ENCODE data around the gene ABCC11. TPM values are rescaled to one million over a fixed set of nuclear protein-coding genes. Genes with fewer than 3 reads are reported as not detected.
A peak's percentile ranks its signal among the peaks of the same experiment; 100 is the strongest.

ABCC11 gene
- polyA plus RNA-seq, 2 of the 4 experiments (the other 2 are of a cell fraction) = 0.19 to 0.21 TPM

DNA sequence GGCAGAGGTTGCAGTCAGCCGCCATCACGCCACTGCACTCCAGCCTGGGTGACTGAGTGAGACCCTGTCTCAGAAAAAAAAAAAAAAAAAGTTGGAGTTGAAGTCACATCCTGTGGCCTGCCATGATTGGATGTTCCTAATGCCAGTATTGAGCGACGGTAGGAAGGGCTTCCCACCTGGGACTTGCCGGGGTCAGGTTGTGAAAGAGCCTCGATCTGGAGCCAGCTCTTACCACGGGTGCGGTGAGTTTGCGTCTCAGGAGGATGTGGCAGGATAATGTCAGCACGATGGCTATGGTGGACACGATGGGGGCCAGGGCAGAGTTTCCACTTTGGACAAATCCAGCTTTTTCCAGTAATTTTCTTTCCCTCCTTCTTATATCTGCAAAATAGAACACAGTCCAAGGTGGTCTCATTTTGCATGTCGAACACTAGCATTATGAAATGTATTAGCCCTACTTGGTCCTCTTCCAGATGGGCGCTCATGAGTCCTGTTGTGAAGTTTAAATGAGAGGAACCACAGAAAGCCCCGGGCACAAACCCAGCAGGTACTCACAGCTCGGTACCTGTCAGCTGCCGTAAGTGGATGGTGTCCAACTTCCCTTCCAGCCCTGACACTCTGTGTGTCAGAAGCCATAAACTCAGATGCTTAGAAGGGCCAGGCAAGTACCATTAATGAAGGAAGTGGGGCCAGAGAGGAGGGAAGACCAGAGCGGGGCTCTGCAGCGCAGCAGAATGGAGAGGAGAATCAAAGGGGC lies 113.7 kb downstream of the ABCC11 start:
- H3K9me3 ChIP-seq = no peaks in the 10 kb centered on the region
- TF ChIP-seq CEBPB (IDR thresholded peaks at IDR 0.05) = no peak
- TF ChIP-seq, protein P1, sequence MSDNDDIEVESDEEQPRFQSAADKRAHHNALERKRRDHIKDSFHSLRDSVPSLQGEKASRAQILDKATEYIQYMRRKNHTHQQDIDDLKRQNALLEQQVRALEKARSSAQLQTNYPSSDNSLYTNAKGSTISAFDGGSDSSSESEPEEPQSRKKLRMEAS (IDR thresholded peaks at IDR 0.05) = no peak
- 94% methylated on average over 18 of the region's 18 CpGs for WGBS (ENCODE audit: missing lambda C conversion rate)
- DNase-seq (ENCODE audit: low read depth in 1 of 2, low spot score in 1 of 2) = no peak
- FAIRE-seq = no peak
- peaks cover 54% of the 10 kb centered on the region for H3K4me1 ChIP-seq
- ChIA-PET POLR2A (interaction anchor here (1.3 kb wide), 1 partner anchor 10 kb away, joined by 3 read pairs; no protein-coding TSS in a partner anchor), CTCF (interaction anchor here (1.0 to 3.2 kb wide), 3 partner anchors 23 to 1096 kb away, joined by 3 to 11 read pairs (median 6); no protein-coding TSS in a partner anchor)
- H3K4me2 ChIP-seq = peak overlapping the region; percentile 28; the same call in 2 of the 3 replicates
- ATAC-seq = no peak
- no peak overlapping the region for H3K4me3 ChIP-seq
- H3K27ac ChIP-seq = peak overlapping the region; percentile 35 to 79; a peak in 4 of 6 replicates

DNA sequence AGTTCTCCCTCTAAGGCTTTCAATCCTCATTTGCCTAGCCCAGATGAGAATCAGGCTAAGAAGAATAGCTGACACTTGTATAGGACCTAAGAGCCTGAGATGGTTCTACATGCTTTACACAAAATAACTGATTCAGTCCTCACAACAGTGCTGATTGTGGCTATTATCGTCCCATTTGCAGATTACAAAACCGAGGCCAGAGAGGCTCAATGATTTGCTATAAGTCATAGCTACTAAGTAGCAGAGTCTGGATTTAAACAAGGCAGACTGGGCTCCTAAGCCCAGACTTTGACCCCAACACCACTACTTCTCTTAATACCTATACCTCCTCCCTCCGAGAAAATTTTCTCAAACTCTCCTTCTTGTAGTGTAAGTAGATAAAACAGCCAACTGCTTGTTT lies 114.6 kb downstream of the ABCC11 start:
- no peak for DNase-seq (ENCODE audit: low read depth in 1 of 2, low spot score in 1 of 2)
- H3K27ac ChIP-seq = peak overlapping the region; percentile 61 to 79; a peak in 5 of 6 replicates
- CTCF ChIA-PET = interaction anchor here (1.0 to 3.2 kb wide), 3 partner anchors 24 to 990 kb away, joined by 3 to 11 read pairs (median 3); no protein-coding TSS in a partner anchor
- 87% methylated on average over 3 of the region's 3 CpGs for WGBS (ENCODE audit: missing lambda C conversion rate)
- H3K4me1 ChIP-seq = peaks cover 63% of the 10 kb centered on the region
- H3K4me2 ChIP-seq = peak overlapping the region; percentile 48
- H3K9me3 ChIP-seq = no peaks in the 10 kb centered on the region
- no peak for TF ChIP-seq NPAS2 (CRISPR knock-in tag; IDR thresholded peaks at IDR 0.05; ENCODE audit: borderline replicate concordance)
- no peak for TF ChIP-seq NR3C1 (IDR thresholded peaks at IDR 0.05)
- no peak for TF ChIP-seq RARB (CRISPR knock-in tag; IDR thresholded peaks at IDR 0.05)
- no peak for TF ChIP-seq HOXA7 (CRISPR knock-in tag; IDR thresholded peaks at IDR 0.05)
- TF ChIP-seq KDM1A (IDR thresholded peaks at IDR 0.05; ENCODE audit: low read depth) = peak; percentile 83
- TF ChIP-seq, protein P2, sequence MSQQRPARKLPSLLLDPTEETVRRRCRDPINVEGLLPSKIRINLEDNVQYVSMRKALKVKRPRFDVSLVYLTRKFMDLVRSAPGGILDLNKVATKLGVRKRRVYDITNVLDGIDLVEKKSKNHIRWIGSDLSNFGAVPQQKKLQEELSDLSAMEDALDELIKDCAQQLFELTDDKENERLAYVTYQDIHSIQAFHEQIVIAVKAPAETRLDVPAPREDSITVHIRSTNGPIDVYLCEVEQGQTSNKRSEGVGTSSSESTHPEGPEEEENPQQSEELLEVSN (IDR thresholded peaks at IDR 0.05; ENCODE audit: borderline replicate concordance, low read depth) = no peak
- no peak for TF ChIP-seq EP300 (IDR thresholded peaks at IDR 0.05)
- TF ChIP-seq ZSCAN20 (CRISPR knock-in tag; IDR thresholded peaks at IDR 0.05) = no peak
- no peak for TF ChIP-seq PHF8 (IDR thresholded peaks at IDR 0.05; ENCODE audit: borderline replicate concordance, low read depth)
- no peak for TF ChIP-seq FOSB (CRISPR knock-in tag; IDR thresholded peaks at IDR 0.05)
- TF ChIP-seq, protein P3, sequence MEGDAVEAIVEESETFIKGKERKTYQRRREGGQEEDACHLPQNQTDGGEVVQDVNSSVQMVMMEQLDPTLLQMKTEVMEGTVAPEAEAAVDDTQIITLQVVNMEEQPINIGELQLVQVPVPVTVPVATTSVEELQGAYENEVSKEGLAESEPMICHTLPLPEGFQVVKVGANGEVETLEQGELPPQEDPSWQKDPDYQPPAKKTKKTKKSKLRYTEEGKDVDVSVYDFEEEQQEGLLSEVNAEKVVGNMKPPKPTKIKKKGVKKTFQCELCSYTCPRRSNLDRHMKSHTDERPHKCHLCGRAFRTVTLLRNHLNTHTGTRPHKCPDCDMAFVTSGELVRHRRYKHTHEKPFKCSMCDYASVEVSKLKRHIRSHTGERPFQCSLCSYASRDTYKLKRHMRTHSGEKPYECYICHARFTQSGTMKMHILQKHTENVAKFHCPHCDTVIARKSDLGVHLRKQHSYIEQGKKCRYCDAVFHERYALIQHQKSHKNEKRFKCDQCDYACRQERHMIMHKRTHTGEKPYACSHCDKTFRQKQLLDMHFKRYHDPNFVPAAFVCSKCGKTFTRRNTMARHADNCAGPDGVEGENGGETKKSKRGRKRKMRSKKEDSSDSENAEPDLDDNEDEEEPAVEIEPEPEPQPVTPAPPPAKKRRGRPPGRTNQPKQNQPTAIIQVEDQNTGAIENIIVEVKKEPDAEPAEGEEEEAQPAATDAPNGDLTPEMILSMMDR (IDR thresholded peaks at IDR 0.05) = no peak
- no peak for TF ChIP-seq NFE2L2 (conservative IDR thresholded peaks at IDR 0.05; ENCODE audit: low read length)
- peak; percentile 67; the same call in 1 of the 2 replicates for TF ChIP-seq HDAC2 (IDR thresholded peaks at IDR 0.05)
- no peak for TF ChIP-seq FOSL2 (IDR thresholded peaks at IDR 0.05)
- TF ChIP-seq FOSL2 (CRISPR knock-in tag; IDR thresholded peaks at IDR 0.05) = no peak
- TF ChIP-seq, protein P4, sequence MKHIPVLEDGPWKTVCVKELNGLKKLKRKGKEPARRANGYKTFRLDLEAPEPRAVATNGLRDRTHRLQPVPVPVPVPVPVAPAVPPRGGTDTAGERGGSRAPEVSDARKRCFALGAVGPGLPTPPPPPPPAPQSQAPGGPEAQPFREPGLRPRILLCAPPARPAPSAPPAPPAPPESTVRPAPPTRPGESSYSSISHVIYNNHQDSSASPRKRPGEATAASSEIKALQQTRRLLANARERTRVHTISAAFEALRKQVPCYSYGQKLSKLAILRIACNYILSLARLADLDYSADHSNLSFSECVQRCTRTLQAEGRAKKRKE (CRISPR knock-in tag; IDR thresholded peaks at IDR 0.05; ENCODE audit: low read depth) = no peak
- TF ChIP-seq JUNB (IDR thresholded peaks at IDR 0.05) = no peak
- no peak for FAIRE-seq
- H3K4me3 ChIP-seq = no peak overlapping the region
- POLR2A ChIA-PET = no interaction called here
- ATAC-seq = no peak
